Breast epithelium (tissue), 3 donors: ENCODE results near the gene PIEZO1.

Experiments used
- POLR2A ChIP-seq: fragments of 450-650 bp; IDR thresholded peaks from one replicate; pipeline ENCODE4 v1.6.1; 2016; ENCODE audit warnings: antibody characterized with exemption, mild to moderate bottlenecking, moderate library complexity
- POLR2AphosphoS5 ChIP-seq, 3 donors: sonication (generic); formaldehyde crosslinking; IDR thresholded peaks; one replicate each; pipeline ENCODE4 v1.6.1; 2017; ENCODE audit warnings: antibody characterized with exemption in 3 of 3
- TF ChIP-seq, protein P1 (sequence below), 3 donors: fragments of 450-650 bp; IDR thresholded peaks; one replicate each; pipeline ENCODE4 v1.5.1; 2016 to 2017; ENCODE audit warnings: antibody characterized with exemption in 3 of 3, mild to moderate bottlenecking in 3 of 3, moderate library complexity in 3 of 3

DNA sequence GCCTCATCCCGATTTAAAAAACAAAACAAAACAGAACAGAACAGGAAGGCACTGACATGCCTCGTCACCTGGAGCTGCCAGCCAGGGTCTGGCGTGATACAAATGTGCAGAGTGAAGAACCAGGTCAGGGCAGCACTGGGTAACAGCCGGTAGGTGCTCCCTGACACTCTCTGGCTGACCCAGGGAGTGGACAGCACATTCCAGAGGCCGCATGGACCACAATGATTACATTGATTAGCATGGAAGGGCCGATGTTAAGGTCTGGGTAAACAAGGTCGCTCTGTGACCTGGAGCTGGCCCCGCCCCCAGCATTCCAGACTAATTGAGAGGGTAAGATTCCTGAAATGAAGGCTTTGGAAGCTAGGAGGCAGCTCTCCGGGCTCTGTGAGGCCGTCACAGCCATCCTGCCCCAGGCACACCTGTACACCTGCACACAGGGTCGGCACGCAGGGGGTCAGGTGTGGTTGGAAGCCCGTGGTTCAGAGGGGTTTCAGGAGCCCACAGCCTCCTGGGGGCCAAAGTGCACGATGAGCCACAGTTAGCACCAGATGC lies 21.4 kb downstream of the PIEZO1 start:
- TF ChIP-seq POLR2A (no peak), POLR2AphosphoS5 (IDR thresholded peaks at IDR 0.05) (no peak)
- TF ChIP-seq, protein P1, sequence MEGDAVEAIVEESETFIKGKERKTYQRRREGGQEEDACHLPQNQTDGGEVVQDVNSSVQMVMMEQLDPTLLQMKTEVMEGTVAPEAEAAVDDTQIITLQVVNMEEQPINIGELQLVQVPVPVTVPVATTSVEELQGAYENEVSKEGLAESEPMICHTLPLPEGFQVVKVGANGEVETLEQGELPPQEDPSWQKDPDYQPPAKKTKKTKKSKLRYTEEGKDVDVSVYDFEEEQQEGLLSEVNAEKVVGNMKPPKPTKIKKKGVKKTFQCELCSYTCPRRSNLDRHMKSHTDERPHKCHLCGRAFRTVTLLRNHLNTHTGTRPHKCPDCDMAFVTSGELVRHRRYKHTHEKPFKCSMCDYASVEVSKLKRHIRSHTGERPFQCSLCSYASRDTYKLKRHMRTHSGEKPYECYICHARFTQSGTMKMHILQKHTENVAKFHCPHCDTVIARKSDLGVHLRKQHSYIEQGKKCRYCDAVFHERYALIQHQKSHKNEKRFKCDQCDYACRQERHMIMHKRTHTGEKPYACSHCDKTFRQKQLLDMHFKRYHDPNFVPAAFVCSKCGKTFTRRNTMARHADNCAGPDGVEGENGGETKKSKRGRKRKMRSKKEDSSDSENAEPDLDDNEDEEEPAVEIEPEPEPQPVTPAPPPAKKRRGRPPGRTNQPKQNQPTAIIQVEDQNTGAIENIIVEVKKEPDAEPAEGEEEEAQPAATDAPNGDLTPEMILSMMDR (IDR thresholded peaks at IDR 0.05), result peak in 2 of 3 donors; percentile 5 to 24
